ENCODE measurements around the gene GVQW3. TPM values are rescaled to one million over a fixed set of nuclear protein-coding genes. Genes with fewer than 3 reads are reported as not detected.

Gene GVQW3
- total RNA-seq, 4 donors from 2014 or later = 0.16 to 0.89 (median 0.81) TPM

GRCh38 chr11:76391811-76392475, 10.8 kb downstream of the GVQW3 start:
- no peak for ATAC-seq
- Histone ChIP-seq H3K9me3 (no peaks in the 10 kb centered on the region), H3K4me3 (no peak overlapping the region), H3K36me3 (no peaks in the 10 kb centered on the region), H3K4me1 (peaks cover 0 to 12% (median 0%) of the 10 kb centered on the region in 3 donors), H3K27ac (peak overlapping the region in 1 of 4 donors; percentile 32), H3K27me3 (no peaks in the 10 kb centered on the region)
- 94 to 100% methylated on average over 2 to 7 of the region's 7 CpGs for WGBS, 2 donors (ENCODE audit: low coverage in 1 of 2)
- TF ChIP-seq POLR2A (IDR thresholded peaks at IDR 0.05) = no peak
- TF ChIP-seq POLR2AphosphoS5 (IDR thresholded peaks at IDR 0.05) = no peak
- TF ChIP-seq, protein P1, sequence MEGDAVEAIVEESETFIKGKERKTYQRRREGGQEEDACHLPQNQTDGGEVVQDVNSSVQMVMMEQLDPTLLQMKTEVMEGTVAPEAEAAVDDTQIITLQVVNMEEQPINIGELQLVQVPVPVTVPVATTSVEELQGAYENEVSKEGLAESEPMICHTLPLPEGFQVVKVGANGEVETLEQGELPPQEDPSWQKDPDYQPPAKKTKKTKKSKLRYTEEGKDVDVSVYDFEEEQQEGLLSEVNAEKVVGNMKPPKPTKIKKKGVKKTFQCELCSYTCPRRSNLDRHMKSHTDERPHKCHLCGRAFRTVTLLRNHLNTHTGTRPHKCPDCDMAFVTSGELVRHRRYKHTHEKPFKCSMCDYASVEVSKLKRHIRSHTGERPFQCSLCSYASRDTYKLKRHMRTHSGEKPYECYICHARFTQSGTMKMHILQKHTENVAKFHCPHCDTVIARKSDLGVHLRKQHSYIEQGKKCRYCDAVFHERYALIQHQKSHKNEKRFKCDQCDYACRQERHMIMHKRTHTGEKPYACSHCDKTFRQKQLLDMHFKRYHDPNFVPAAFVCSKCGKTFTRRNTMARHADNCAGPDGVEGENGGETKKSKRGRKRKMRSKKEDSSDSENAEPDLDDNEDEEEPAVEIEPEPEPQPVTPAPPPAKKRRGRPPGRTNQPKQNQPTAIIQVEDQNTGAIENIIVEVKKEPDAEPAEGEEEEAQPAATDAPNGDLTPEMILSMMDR (IDR thresholded peaks at IDR 0.05) = no peak

GRCh38 chr11:76392870-76393269, 11.7 kb downstream of the GVQW3 start:
- no peak for ATAC-seq
- whole genome bisulfite sequencing, 2 donors (ENCODE audit: low coverage in 1 of 2) = 87 to 92% methylated on average over 1 of the region's 1 CpG
- Histone ChIP-seq H3K9me3 (no peaks in the 10 kb centered on the region), H3K27me3 (no peaks in the 10 kb centered on the region), H3K36me3 (no peaks in the 10 kb centered on the region), H3K27ac (no peak overlapping the region), H3K4me3 (no peak overlapping the region), H3K4me1 (peaks cover 0 to 12% (median 0%) of the 10 kb centered on the region in 3 donors)
- TF ChIP-seq, protein P1 (IDR thresholded peaks at IDR 0.05) = no peak
- TF ChIP-seq POLR2A (IDR thresholded peaks at IDR 0.05) (no peak), POLR2AphosphoS5 (IDR thresholded peaks at IDR 0.05) (no peak), EP300 (IDR thresholded peaks at IDR 0.05) (no peak)

DNA sequence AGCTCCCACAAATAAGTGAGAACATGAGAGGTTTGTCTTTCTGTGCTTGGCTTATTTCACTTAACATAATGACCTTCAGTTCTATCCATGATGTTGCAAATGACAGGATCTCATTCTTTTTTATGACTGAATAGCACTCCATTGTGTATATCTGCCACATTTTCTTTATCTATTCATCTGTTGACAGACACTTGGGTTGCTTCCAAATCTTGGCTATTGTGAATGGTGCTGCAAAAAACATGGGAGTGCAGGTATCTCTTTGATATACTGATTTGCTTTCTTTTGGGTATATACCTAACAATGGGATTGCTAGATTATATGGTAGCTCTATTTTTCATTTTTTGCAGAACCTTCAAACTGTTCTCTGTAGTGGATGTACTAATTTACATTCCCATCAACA, 13.3 kb downstream of the GVQW3 start:
- Histone ChIP-seq H3K4me3 (no peak overlapping the region), H3K9me3 (no peaks in the 10 kb centered on the region), H3K4me1 (peaks cover 0 to 12% (median 0%) of the 10 kb centered on the region in 3 donors), H3K36me3 (no peaks in the 10 kb centered on the region), H3K27me3 (no peaks in the 10 kb centered on the region), H3K27ac (no peak overlapping the region)
- ATAC-seq = no peak
- no peak for TF ChIP-seq EP300 (IDR thresholded peaks at IDR 0.05)
- TF ChIP-seq, protein P1 (IDR thresholded peaks at IDR 0.05) = no peak
- no peak for TF ChIP-seq POLR2A (IDR thresholded peaks at IDR 0.05)
- TF ChIP-seq POLR2AphosphoS5 (IDR thresholded peaks at IDR 0.05) = no peak

GRCh38 chr11:76395296-76395695, 14.2 kb downstream of the GVQW3 start:
- TF ChIP-seq POLR2A (IDR thresholded peaks at IDR 0.05) (no peak), POLR2AphosphoS5 (IDR thresholded peaks at IDR 0.05) (no peak), EP300 (IDR thresholded peaks at IDR 0.05) (no peak)
- TF ChIP-seq, protein P1 (IDR thresholded peaks at IDR 0.05) = no peak
- Histone ChIP-seq H3K36me3 (no peaks in the 10 kb centered on the region), H3K4me1 (peaks cover 0 to 12% (median 0%) of the 10 kb centered on the region in 3 donors), H3K4me3 (no peak overlapping the region), H3K27ac (no peak overlapping the region), H3K9me3 (no peaks in the 10 kb centered on the region), H3K27me3 (no peaks in the 10 kb centered on the region)
- no peak for ATAC-seq
- WGBS, 2 donors (ENCODE audit: low coverage in 1 of 2) = 91 to 100% methylated on average over 1 of the region's 1 CpG

GRCh38 chr11:76397383-76397782, 16.3 kb downstream of the GVQW3 start:
- TF ChIP-seq, protein P1 (IDR thresholded peaks at IDR 0.05) = no peak

More at GRCh38 chr11:76397383-76397782, 16.3 kb downstream of the GVQW3 start:
- no peak overlapping the region for H3K27ac ChIP-seq
- ATAC-seq = no peak
- WGBS, 2 donors (ENCODE audit: low coverage in 1 of 2) = 81 to 92% methylated on average over 3 of the region's 3 CpGs
- no peak overlapping the region for H3K4me3 ChIP-seq
- H3K4me1 ChIP-seq = no peaks in the 10 kb centered on the region
- no peaks in the 10 kb centered on the region for H3K9me3 ChIP-seq
- no peaks in the 10 kb centered on the region for H3K27me3 ChIP-seq
- H3K36me3 ChIP-seq = no peaks in the 10 kb centered on the region
